ENCODE results near the gene WDCP. TPM values are rescaled to one million over a fixed set of nuclear protein-coding genes. Genes with fewer than 3 reads are reported as not detected.
A peak's percentile ranks its signal among the peaks of the same experiment; 100 is the strongest.
"Not testable (repeated sequence)": the region's sequence is repeated elsewhere in the genome, so short reads cannot be mapped to it uniquely, and the experiment has no call there.

WDCP gene, protein sequence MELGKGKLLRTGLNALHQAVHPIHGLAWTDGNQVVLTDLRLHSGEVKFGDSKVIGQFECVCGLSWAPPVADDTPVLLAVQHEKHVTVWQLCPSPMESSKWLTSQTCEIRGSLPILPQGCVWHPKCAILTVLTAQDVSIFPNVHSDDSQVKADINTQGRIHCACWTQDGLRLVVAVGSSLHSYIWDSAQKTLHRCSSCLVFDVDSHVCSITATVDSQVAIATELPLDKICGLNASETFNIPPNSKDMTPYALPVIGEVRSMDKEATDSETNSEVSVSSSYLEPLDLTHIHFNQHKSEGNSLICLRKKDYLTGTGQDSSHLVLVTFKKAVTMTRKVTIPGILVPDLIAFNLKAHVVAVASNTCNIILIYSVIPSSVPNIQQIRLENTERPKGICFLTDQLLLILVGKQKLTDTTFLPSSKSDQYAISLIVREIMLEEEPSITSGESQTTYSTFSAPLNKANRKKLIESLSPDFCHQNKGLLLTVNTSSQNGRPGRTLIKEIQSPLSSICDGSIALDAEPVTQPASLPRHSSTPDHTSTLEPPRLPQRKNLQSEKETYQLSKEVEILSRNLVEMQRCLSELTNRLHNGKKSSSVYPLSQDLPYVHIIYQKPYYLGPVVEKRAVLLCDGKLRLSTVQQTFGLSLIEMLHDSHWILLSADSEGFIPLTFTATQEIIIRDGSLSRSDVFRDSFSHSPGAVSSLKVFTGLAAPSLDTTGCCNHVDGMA
- total RNA-seq (10 to 100 TPM; 17.5 to 20.5 TPM), polyA plus RNA-seq (1 to 10 TPM; 4.8 to 5.1 TPM)

DNA sequence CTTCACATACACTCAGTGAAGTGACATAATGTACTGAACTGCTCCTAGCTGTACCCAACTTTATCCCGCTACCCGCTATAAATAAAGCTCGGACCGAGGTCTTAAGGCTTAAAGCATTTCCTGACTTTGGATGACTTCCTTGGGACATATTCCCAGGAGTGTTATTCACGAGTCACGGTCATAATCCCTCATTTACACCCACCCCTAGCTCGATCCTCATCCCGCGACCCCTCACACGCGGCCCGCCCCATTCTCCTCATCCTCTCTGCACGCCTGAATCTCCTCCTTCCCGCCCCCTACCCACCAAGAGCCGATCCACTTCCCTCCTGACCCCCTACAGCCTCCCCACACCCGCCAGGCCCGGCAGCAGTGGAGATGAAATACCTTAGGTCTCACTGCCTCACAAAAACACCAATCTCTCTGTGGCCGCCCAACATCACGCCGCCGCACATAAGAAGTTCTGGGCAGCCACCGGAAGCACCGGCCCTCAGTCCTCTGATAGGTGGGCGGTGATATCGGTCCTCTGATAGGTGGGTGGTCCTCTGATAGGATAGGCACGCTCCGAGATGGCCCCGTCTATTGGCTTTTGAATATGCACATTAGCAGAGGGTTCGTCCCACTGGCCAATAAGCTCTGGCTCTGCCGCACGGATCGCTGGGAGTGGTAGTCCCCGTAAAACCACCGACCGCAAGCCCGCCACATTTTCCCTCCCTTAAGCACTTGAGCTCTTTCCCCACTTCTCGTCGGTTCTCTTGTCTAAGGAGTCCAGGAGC, at the start of gene WDCP:
Gene WDCP (minus strand): TSS at position 462 of the 773 bp plus-strand sequence. CDS start 7,897 bp downstream, outside the sequence.
- Mint-ChIP-seq H3K36me3 (peaks cover 0 to 5% of the 10 kb centered on the region in 2 donors), H3K27ac (peak within 1 kb of the TSS; percentile 69 to 98 (median 93)), H3K4me3 (peak within 1 kb of the TSS; percentile 91 to 100 (median 96)), H3K4me1 (peaks cover 16 to 28% (median 25%) of the 10 kb centered on the region in 4 donors), H3K27me3 (peaks cover 0 to 1% of the 10 kb centered on the region in 2 donors), H3K9me3 (no peaks in the 10 kb centered on the region)
- intact Hi-C loops (cut with micrococcal nuclease), result loop anchor here (1.0 to 2.0 kb wide), 3 partner anchors 29 to 120 kb away; partner anchors contain the start of genes ATAD2B, SF3B6 and TP53I3
- H3K9me3 ChIP-seq (ENCODE audit: control insufficient read depth in 1 of 2, low read length in 2 of 2), result no peaks in the 10 kb centered on the region
- POLR2A ChIA-PET (ENCODE audit: partially characterized antibody), result interaction anchor here (0.6 to 5.5 kb wide), 9 partner anchors 10 to 921 kb away, joined by 3 to 70 read pairs (median 4); partner anchors contain the start of genes ATAD2B, SF3B6 and TP53I3
- H3K4me3 ChIP-seq (ENCODE audit: low read length in 2 of 2), result peak within 1 kb of the TSS; percentile 89 to 90
- H3K27ac ChIP-seq (ENCODE audit: low read depth, low read length), result peak within 1 kb of the TSS; percentile 65
- no peaks in the 10 kb centered on the region for H3K36me3 ChIP-seq (ENCODE audit: insufficient read depth, low read length)
- peak; percentile 90 to 98 (median 92) for DNase-seq
- H3K27me3 ChIP-seq (ENCODE audit: insufficient read depth, low read length), result no peaks in the 10 kb centered on the region
- H3K4me1 ChIP-seq (ENCODE audit: insufficient read depth, low read length), result peaks cover 25% of the 10 kb centered on the region
- CTCF ChIA-PET (ENCODE audit: partially characterized antibody), result interaction anchor here (1.0 to 2.7 kb wide), 6 partner anchors 19 to 121 kb away, joined by 3 to 15 read pairs (median 5); partner anchors contain the start of genes ATAD2B and TP53I3

DNA sequence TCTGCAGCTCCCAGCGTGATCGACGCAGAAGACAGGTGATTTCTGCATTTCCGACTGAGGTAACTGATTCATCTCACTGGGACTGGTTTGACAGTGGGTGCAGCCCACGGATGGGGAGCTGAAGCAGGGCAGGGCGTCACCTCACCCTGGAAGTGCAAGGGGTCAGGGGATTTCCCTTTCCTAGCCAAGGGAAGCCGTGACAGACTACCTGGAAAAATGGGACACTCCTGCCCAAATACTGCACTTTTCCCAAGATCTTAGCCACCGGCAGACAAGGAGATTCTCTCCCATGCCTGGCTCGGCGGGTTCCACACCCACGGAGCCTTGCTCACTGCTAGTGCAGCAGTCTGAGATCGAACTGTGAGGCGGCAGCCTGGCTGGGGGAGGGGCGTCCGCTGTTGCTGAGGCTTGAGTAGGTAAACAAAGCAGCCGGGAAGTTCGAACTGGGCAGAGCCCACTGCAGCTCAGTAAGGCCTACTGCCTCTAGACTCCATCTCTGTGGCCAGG, 48.0 kb upstream of the WDCP start:
- H3K27me3 Mint-ChIP-seq; POLR2A ChIA-PET (ENCODE audit: partially characterized antibody); H3K36me3 ChIP-seq (ENCODE audit: insufficient read depth, low read length); intact Hi-C loops (cut with micrococcal nuclease); H3K27ac Mint-ChIP-seq; H3K27ac ChIP-seq (ENCODE audit: low read depth, low read length); H3K4me1 Mint-ChIP-seq; CTCF ChIA-PET (ENCODE audit: partially characterized antibody); H3K4me1 ChIP-seq (ENCODE audit: insufficient read depth, low read length); H3K4me3 ChIP-seq (ENCODE audit: low read length in 2 of 2); H3K27me3 ChIP-seq (ENCODE audit: insufficient read depth, low read length); DNase-seq; H3K4me3 Mint-ChIP-seq; H3K9me3 ChIP-seq (ENCODE audit: control insufficient read depth in 1 of 2, low read length in 2 of 2): not testable (repeated sequence)
- peaks cover 4 to 47% of the 10 kb centered on the region in 2 donors for H3K36me3 Mint-ChIP-seq
- H3K9me3 Mint-ChIP-seq, result peaks cover 0 to 21% (median 5%) of the 10 kb centered on the region in 8 donors

DNA sequence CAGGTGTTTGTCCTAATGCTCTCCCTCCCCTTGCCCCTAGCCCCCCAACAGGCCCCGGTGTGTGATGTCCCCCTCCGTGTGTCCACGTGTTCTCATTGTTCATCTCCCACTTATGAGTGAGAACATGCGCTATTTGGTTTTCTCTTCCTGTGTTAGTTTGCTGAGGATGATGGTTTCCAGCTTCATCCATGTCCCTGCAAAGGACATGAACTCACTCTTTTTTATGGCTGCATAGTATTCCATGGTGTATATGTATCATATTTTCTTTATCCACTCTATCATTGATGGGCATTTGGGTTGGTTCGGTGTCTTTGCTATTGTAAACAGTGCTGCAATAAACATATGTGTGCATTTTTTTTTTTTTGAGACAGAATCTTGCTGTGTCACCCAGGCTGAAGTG, 46.1 kb upstream of the WDCP start:
- H3K4me1 ChIP-seq (ENCODE audit: insufficient read depth, low read length); POLR2A ChIA-PET (ENCODE audit: partially characterized antibody); H3K27ac Mint-ChIP-seq; intact Hi-C loops (cut with micrococcal nuclease); H3K36me3 ChIP-seq (ENCODE audit: insufficient read depth, low read length); CTCF ChIA-PET (ENCODE audit: partially characterized antibody); DNase-seq; H3K27ac ChIP-seq (ENCODE audit: low read depth, low read length); H3K4me3 ChIP-seq (ENCODE audit: low read length in 2 of 2); H3K9me3 ChIP-seq (ENCODE audit: control insufficient read depth in 1 of 2, low read length in 2 of 2); H3K27me3 ChIP-seq (ENCODE audit: insufficient read depth, low read length); H3K4me1 Mint-ChIP-seq; H3K27me3 Mint-ChIP-seq: not testable (repeated sequence)
- H3K36me3 Mint-ChIP-seq, result peaks cover 6 to 42% of the 10 kb centered on the region in 2 donors
- H3K4me3 Mint-ChIP-seq, result peak overlapping the region in 1 of 8 donors; percentile 48
- peaks cover 0 to 12% (median 2%) of the 10 kb centered on the region in 8 donors for H3K9me3 Mint-ChIP-seq

DNA sequence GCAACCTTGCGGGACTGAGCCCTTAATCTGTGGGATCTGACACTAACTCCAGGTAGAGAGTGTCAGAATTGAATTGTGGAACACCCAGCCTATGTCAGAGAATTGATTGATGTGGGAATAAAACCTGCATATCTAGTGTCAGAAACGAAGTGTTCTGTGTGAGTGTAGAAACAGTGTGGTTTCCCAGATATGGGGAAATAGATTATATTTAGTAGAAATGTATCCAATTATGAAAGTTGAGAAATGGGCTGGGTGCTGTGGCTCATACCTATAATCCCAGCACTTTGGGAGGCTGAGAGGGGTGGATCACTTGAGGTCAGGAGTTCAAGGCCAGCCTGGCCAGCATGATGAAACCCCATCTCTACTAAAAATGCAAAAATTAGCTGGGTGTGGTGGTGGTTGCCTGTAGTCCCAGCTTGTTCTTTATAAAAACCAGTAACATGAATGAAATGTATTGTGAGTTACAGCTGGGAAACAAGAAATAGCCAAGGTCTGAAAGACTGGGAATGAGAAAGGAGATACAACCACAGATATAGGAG, 41.7 kb upstream of the WDCP start:
- H3K4me1 Mint-ChIP-seq, result peaks cover 6 to 9% (median 7%) of the 10 kb centered on the region in 4 donors
- Histone ChIP-seq H3K27ac (ENCODE audit: low read depth, low read length) (no peak overlapping the region), H3K4me3 (ENCODE audit: low read length in 2 of 2) (no peak overlapping the region), H3K27me3 (ENCODE audit: insufficient read depth, low read length) (no peaks in the 10 kb centered on the region), H3K4me1 (ENCODE audit: insufficient read depth, low read length) (peaks cover 10% of the 10 kb centered on the region), H3K36me3 (ENCODE audit: insufficient read depth, low read length) (no peaks in the 10 kb centered on the region), H3K9me3 (ENCODE audit: control insufficient read depth in 1 of 2, low read length in 2 of 2) (no peaks in the 10 kb centered on the region)
- H3K27me3 Mint-ChIP-seq, result no peaks in the 10 kb centered on the region
- no peak overlapping the region for H3K27ac Mint-ChIP-seq
- DNase-seq, result no peak
- CTCF ChIA-PET (ENCODE audit: partially characterized antibody), result interaction anchor here (1.4 kb wide), 1 partner anchor 265 kb away, joined by 10 read pairs; no protein-coding TSS in a partner anchor
- no peaks in the 10 kb centered on the region for H3K9me3 Mint-ChIP-seq
- POLR2A ChIA-PET (ENCODE audit: partially characterized antibody), result no interaction called here
- intact Hi-C loops (cut with micrococcal nuclease), result no loop called here
- no peak overlapping the region for H3K4me3 Mint-ChIP-seq
- peaks cover 4 to 17% of the 10 kb centered on the region in 2 donors for H3K36me3 Mint-ChIP-seq

DNA sequence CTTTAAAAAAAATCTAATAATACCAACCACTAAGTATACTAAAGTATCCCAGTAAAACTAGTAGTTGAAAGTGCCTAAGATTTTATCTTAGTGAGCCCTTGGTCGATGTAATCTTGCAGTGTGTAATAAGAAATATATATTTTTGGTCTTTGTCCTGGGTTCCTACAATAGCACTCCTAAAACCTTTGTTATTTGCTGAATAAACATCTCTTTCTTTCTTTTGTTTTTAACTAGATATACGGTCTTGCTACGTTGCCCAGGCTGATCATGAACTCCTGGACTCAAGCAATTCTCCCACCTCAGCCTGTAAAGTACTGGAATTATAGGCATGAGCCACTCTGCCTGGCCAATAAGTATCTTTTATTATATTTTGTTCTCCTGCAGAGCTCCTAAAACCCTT, 39.8 kb upstream of the WDCP start:
- no peaks in the 10 kb centered on the region for H3K27me3 ChIP-seq (ENCODE audit: insufficient read depth, low read length)
- no peaks in the 10 kb centered on the region for H3K9me3 Mint-ChIP-seq
- no peaks in the 10 kb centered on the region for H3K27me3 Mint-ChIP-seq
- H3K4me3 Mint-ChIP-seq, result no peak overlapping the region
- H3K27ac Mint-ChIP-seq, result no peak overlapping the region
- peaks cover 14% of the 10 kb centered on the region for H3K4me1 ChIP-seq (ENCODE audit: insufficient read depth, low read length)
- peaks cover 7 to 9% of the 10 kb centered on the region in 2 donors for H3K36me3 Mint-ChIP-seq
- intact Hi-C loops (cut with micrococcal nuclease), result no loop called here
- peaks cover 11 to 14% (median 13%) of the 10 kb centered on the region in 4 donors for H3K4me1 Mint-ChIP-seq
- ChIA-PET POLR2A (ENCODE audit: partially characterized antibody) (interaction anchor here (1.8 kb wide), 1 partner anchor 10 kb away, joined by 4 read pairs; no protein-coding TSS in a partner anchor), CTCF (ENCODE audit: partially characterized antibody) (no interaction called here)
- no peak overlapping the region for H3K4me3 ChIP-seq (ENCODE audit: low read length in 2 of 2)
- H3K36me3 ChIP-seq (ENCODE audit: insufficient read depth, low read length), result no peaks in the 10 kb centered on the region
- DNase-seq, result no peak
- H3K9me3 ChIP-seq (ENCODE audit: control insufficient read depth in 1 of 2, low read length in 2 of 2), result no peaks in the 10 kb centered on the region
- H3K27ac ChIP-seq (ENCODE audit: low read depth, low read length), result no peak overlapping the region

DNA sequence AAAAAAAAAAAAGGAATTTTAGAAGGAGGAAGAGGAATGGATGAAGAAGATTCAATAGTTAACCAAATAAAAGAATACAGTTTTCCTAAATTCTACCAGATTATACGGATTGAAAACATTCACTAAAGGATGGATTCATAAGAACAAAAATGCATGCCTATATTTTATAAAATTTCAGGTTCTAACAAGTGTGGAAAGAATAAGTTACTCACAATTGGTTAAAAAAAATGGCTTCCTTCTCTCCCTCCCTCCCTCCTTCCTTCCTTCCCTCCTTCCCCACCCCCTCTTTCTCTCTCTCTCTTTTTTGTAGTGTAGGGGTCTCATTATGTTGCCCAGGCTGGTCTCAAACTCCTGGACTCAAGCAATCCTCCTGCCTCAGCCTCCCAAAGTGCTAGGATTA, 39.0 kb upstream of the WDCP start:
- intact Hi-C loops (cut with micrococcal nuclease), result no loop called here
- no peak overlapping the region for H3K4me3 ChIP-seq (ENCODE audit: low read length in 2 of 2)
- CTCF ChIA-PET (ENCODE audit: partially characterized antibody), result no interaction called here
- H3K4me3 Mint-ChIP-seq, result peak overlapping the region in 2 of 8 donors; percentile 32 to 35
- H3K9me3 ChIP-seq (ENCODE audit: control insufficient read depth in 1 of 2, low read length in 2 of 2), result no peaks in the 10 kb centered on the region
- no peak for DNase-seq
- no peak overlapping the region for H3K27ac ChIP-seq (ENCODE audit: low read depth, low read length)
- H3K27ac Mint-ChIP-seq, result no peak overlapping the region
- no peaks in the 10 kb centered on the region for H3K27me3 ChIP-seq (ENCODE audit: insufficient read depth, low read length)
- POLR2A ChIA-PET (ENCODE audit: partially characterized antibody), result no interaction called here
- H3K36me3 ChIP-seq (ENCODE audit: insufficient read depth, low read length), result no peaks in the 10 kb centered on the region
- peaks cover 11 to 14% (median 13%) of the 10 kb centered on the region in 4 donors for H3K4me1 Mint-ChIP-seq
- no peaks in the 10 kb centered on the region for H3K27me3 Mint-ChIP-seq
- H3K9me3 Mint-ChIP-seq, result no peaks in the 10 kb centered on the region
- peaks cover 9% of the 10 kb centered on the region in 2 donors for H3K36me3 Mint-ChIP-seq
- H3K4me1 ChIP-seq (ENCODE audit: insufficient read depth, low read length), result peaks cover 14% of the 10 kb centered on the region

All from CD4-positive, alpha-beta memory T cell (primary cell).